Measurements from ENCODE around the gene ZFAND6. TPM values are rescaled to one million over a fixed set of nuclear protein-coding genes. Genes with fewer than 3 reads are reported as not detected.

The ZFAND6 gene
- total and polyA plus RNA-seq, 10 donors, result 68.0 to 154 (median 89.2) TPM

GRCh38 chr15:80177156-80177555 lies 117.7 kb downstream of the ZFAND6 start:
- Histone ChIP-seq H3K4me3 (no peak overlapping the region), H3K27ac (no peak overlapping the region), H3K4me1 (peaks cover 0 to 3% (median 0%) of the 10 kb centered on the region in 6 donors), H3K9me3 (no peaks in the 10 kb centered on the region), H3K36me3 (peaks cover 0 to 92% (median 15%) of the 10 kb centered on the region in 6 donors), H3K27me3 (replicated peaks in 1 of 7) (no peaks in the 10 kb centered on the region)
- TF ChIP-seq POLR2A (IDR thresholded peaks at IDR 0.05), result no peak
- no peak for TF ChIP-seq CTCF (IDR thresholded peaks at IDR 0.05 in 8 of 11, conservative IDR thresholded peaks at IDR 0.05 in 3 of 11)
- no peak for TF ChIP-seq POLR2AphosphoS5 (IDR thresholded peaks at IDR 0.05)
- intact Hi-C loops (cut with DNase I; ENCODE audit: low total_unique reads), result no loop called here
- no peak for DNase-seq
- WGBS, 5 donors, result 63 to 87% (median 81%) methylated on average over 2 of the region's 2 CpGs

GRCh38 chr15:80179025-80179759 lies 119.7 kb downstream of the ZFAND6 start:
- no peak overlapping the region for H3K27ac ChIP-seq
- DNase-seq, result no peak
- intact Hi-C loops (cut with DNase I; ENCODE audit: low total_unique reads), result no loop called here
- WGBS, 5 donors, result 86 to 93% (median 91%) methylated on average over 17 of the region's 17 CpGs
- H3K9me3 ChIP-seq, result no peaks in the 10 kb centered on the region
- H3K4me3 ChIP-seq, result no peak overlapping the region
- H3K36me3 ChIP-seq, result peaks cover 0 to 100% (median 15%) of the 10 kb centered on the region in 6 donors
- TF ChIP-seq POLR2A (IDR thresholded peaks at IDR 0.05) (no peak), POLR2AphosphoS5 (IDR thresholded peaks at IDR 0.05) (no peak)
- no peaks in the 10 kb centered on the region for H3K27me3 ChIP-seq (replicated peaks in 1 of 7)
- H3K4me1 ChIP-seq, result no peaks in the 10 kb centered on the region

GRCh38 chr15:80179935-80180334 lies 120.5 kb downstream of the ZFAND6 start:
- no peaks in the 10 kb centered on the region for H3K9me3 ChIP-seq
- intact Hi-C loops (cut with DNase I; ENCODE audit: low total_unique reads), result no loop called here
- no peaks in the 10 kb centered on the region for H3K4me1 ChIP-seq
- DNase-seq, result no peak
- no peak overlapping the region for H3K4me3 ChIP-seq
- no peak overlapping the region for H3K27ac ChIP-seq
- TF ChIP-seq POLR2AphosphoS5 (IDR thresholded peaks at IDR 0.05) (no peak), CTCF (IDR thresholded peaks at IDR 0.05 in 8 of 11, conservative IDR thresholded peaks at IDR 0.05 in 3 of 11) (no peak), POLR2A (IDR thresholded peaks at IDR 0.05) (no peak)
- peaks cover 0 to 100% (median 15%) of the 10 kb centered on the region in 6 donors for H3K36me3 ChIP-seq
- no peaks in the 10 kb centered on the region for H3K27me3 ChIP-seq (replicated peaks in 1 of 7)
- 79 to 95% (median 92%) methylated on average over 4 to 16 of the region's 16 CpGs for WGBS, 5 donors

- Histone ChIP-seq H3K4me3 (no peak overlapping the region), H3K9me3 (peaks cover 0 to 2% (median 0%) of the 10 kb centered on the region in 8 donors), H3K36me3 (peaks cover 0 to 100% (median 16%) of the 10 kb centered on the region in 6 donors), H3K27ac (no peak overlapping the region), H3K4me1 (no peaks in the 10 kb centered on the region), H3K27me3 (replicated peaks in 1 of 7) (no peaks in the 10 kb centered on the region)
- TF ChIP-seq CTCF (IDR thresholded peaks at IDR 0.05 in 8 of 11, conservative IDR thresholded peaks at IDR 0.05 in 3 of 11), result no peak
- no peak for TF ChIP-seq POLR2AphosphoS5 (IDR thresholded peaks at IDR 0.05)
- no peak for TF ChIP-seq POLR2A (IDR thresholded peaks at IDR 0.05)
- intact Hi-C loops (cut with DNase I; ENCODE audit: low total_unique reads), result no loop called here
- no peak for DNase-seq
- whole genome bisulfite sequencing, 5 donors, result 53 to 80% (median 75%) methylated on average over 3 to 7 of the region's 7 CpGs
These were observed 121.0 kb downstream of the ZFAND6 start for GRCh38 chr15:80180468-80180867.
